Progenitor cell of endocrine pancreas (in vitro differentiated cells): ENCODE results near the gene GFRA1. TPM values are rescaled to one million over a fixed set of nuclear protein-coding genes. Genes with fewer than 3 reads are reported as not detected.
"Not testable (repeated sequence)": the region's sequence is repeated elsewhere in the genome, so short reads cannot be mapped to it uniquely, and the experiment has no call there.

Experiments
- DNase-seq: peaks from one replicate; pipeline ENCODE4 v3.0.0; 2021; ENCODE audit warnings: low spot score; ENCODE audit not compliant: unreplicated experiment
- H3K27ac Mint-ChIP-seq: 2 replicates; pipeline ENCODE4 v1.8.0; 2021; ENCODE audit warnings: mild to moderate bottlenecking, moderate library complexity, mixed read lengths
- H3K27me3 Mint-ChIP-seq: 2 replicates; pipeline ENCODE4 v1.8.0; 2021; ENCODE audit warnings: mixed read lengths
- H3K36me3 Mint-ChIP-seq: 2 replicates; pipeline ENCODE4 v1.8.0; 2022; ENCODE audit warnings: mixed read lengths; ENCODE audit not compliant: insufficient read depth
- H3K4me1 Mint-ChIP-seq: 2 replicates; pipeline ENCODE4 v1.8.0; 2021; ENCODE audit warnings: low read depth, mixed read lengths
- H3K4me3 Mint-ChIP-seq: 2 replicates; pipeline ENCODE4 v1.8.0; 2021; ENCODE audit warnings: low read depth, mild to moderate bottlenecking, moderate library complexity, mixed read lengths
- H3K9me3 Mint-ChIP-seq: 2 replicates; pipeline ENCODE4 v1.8.0; 2021; ENCODE audit warnings: low read depth, mixed read lengths
- total RNA-seq: library from RNA; stranded (reverse); gene quantifications from 2 replicates; pipeline ENCODE4 v1.2.1, GENCODE V29; 2021
- TF ChIP-seq, protein P1 (sequence below): fragments of 200-600 bp; sonication (generic); IDR thresholded peaks from one replicate; pipeline ENCODE4 v1.5.0; 2021; ENCODE audit warnings: antibody characterized with exemption, mild to moderate bottlenecking; ENCODE audit not compliant: unreplicated experiment

The GFRA1 gene
- total RNA-seq, 1 donor from 2014 or later: 8.7 TPM

DNA sequence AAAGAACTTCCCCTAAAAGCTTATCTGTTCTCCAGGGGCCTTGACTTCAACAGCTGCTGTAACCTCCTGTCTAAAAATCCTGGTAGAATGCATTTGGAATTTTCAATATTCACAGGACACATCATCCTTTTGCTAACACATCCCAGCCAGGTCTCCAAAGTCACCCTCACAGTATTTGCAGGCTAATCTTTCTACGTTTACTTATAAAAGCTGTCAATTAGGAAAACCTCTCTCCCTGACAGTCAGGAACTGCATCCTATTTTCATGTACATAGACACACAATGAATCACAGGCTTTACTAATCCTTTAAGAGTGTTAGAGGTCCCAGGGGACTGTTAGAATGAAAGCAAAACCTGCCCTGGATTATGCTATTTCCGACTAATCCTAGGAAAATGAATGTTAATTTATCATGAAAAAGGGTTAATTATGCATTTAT lies 102.2 kb downstream of the GFRA1 start:
- Mint-ChIP-seq H3K4me1 (no peaks in the 10 kb centered on the region), H3K4me3 (no peak overlapping the region), H3K27me3 (no peaks in the 10 kb centered on the region), H3K9me3 (peaks cover 9% of the 10 kb centered on the region), H3K36me3 (no peaks in the 10 kb centered on the region), H3K27ac (no peak overlapping the region)
- TF ChIP-seq, protein P1, sequence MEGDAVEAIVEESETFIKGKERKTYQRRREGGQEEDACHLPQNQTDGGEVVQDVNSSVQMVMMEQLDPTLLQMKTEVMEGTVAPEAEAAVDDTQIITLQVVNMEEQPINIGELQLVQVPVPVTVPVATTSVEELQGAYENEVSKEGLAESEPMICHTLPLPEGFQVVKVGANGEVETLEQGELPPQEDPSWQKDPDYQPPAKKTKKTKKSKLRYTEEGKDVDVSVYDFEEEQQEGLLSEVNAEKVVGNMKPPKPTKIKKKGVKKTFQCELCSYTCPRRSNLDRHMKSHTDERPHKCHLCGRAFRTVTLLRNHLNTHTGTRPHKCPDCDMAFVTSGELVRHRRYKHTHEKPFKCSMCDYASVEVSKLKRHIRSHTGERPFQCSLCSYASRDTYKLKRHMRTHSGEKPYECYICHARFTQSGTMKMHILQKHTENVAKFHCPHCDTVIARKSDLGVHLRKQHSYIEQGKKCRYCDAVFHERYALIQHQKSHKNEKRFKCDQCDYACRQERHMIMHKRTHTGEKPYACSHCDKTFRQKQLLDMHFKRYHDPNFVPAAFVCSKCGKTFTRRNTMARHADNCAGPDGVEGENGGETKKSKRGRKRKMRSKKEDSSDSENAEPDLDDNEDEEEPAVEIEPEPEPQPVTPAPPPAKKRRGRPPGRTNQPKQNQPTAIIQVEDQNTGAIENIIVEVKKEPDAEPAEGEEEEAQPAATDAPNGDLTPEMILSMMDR: no peak
- DNase-seq: no peak

DNA sequence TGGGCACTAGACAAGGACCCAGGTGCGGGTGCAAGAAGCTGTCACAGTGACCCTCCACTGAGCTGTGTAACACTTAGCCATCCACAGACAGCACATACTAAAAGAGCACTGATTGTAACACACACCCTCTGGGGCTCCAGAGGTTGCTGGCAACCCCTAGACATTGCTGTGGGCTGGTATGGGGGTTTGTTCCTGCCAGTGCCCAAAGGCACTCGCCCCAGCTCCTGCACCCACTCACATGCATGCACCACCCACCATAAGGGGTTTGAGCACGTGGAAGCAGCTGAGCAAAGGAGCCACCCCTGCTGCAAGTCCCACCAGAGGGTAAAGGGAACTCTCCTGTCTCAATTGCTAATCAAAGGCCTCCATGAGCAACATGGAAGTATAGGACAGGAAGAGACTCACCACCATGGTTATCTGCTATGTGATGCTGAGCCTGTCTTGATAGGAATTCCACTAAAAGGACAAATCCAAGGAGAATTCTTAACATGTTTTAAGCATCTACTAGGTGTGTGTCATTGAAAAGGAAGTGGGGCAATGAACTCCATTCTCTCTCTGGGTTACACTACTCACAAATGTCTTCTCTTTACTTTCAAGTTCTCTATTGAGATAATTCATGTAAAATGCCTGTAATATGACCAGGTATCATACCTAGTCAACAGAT lies 103.1 kb downstream of the GFRA1 start:
- no peak for DNase-seq
- TF ChIP-seq, protein P1: no peak
- Mint-ChIP-seq H3K27me3 (no peaks in the 10 kb centered on the region), H3K9me3 (peaks cover 9% of the 10 kb centered on the region), H3K36me3 (no peaks in the 10 kb centered on the region), H3K4me1 (no peaks in the 10 kb centered on the region), H3K4me3 (no peak overlapping the region), H3K27ac (no peak overlapping the region)

DNA sequence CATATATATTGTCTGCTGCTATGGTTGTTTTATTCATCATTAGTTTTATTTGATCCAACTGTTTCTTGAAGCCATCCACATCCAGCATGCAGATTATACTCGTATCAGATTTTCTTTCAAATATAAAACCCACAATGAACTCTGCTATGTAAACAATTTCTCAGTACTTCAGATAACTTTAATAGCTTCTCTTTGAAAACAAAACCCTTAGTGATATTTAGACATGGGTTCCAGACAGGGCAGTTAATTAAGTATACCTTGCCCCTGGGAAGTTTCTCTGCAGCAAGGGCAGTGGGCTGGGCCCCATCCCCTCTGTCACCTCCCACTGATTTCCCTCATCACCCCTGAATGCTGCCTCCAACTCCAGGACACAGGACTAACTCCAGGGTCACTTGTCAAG lies 104.3 kb downstream of the GFRA1 start:
- no peaks in the 10 kb centered on the region for H3K27me3 Mint-ChIP-seq
- no peak overlapping the region for H3K4me3 Mint-ChIP-seq
- H3K9me3 Mint-ChIP-seq: peaks cover 9% of the 10 kb centered on the region
- H3K4me1 Mint-ChIP-seq: no peaks in the 10 kb centered on the region
- TF ChIP-seq, protein P1: no peak
- no peaks in the 10 kb centered on the region for H3K36me3 Mint-ChIP-seq
- DNase-seq: no peak
- H3K27ac Mint-ChIP-seq: no peak overlapping the region

DNA sequence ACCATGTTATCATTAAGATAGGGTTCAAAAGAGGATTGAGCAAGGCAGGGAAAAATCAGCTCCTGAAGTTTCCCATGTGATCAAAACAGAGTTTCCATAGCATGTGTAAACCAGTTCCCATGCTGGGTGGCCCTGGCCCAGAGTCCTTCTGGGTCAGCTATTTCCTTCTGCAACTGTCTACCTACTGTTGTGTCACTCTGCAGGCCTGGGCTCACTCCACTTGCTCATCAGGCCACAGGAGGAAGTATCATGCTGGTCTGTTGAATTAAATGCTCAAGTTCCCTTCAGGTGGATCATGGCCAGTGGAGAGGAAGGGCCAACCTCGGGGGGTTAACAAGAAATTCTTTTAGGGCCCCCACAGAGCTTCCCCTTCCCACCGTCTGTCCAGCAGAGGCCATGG lies 104.7 kb downstream of the GFRA1 start:
- H3K4me3 Mint-ChIP-seq: no peak overlapping the region
- TF ChIP-seq, protein P1: no peak
- peaks cover 9% of the 10 kb centered on the region for H3K9me3 Mint-ChIP-seq
- no peaks in the 10 kb centered on the region for H3K36me3 Mint-ChIP-seq
- no peak for DNase-seq
- H3K4me1 Mint-ChIP-seq: no peaks in the 10 kb centered on the region
- no peak overlapping the region for H3K27ac Mint-ChIP-seq
- no peaks in the 10 kb centered on the region for H3K27me3 Mint-ChIP-seq

DNA sequence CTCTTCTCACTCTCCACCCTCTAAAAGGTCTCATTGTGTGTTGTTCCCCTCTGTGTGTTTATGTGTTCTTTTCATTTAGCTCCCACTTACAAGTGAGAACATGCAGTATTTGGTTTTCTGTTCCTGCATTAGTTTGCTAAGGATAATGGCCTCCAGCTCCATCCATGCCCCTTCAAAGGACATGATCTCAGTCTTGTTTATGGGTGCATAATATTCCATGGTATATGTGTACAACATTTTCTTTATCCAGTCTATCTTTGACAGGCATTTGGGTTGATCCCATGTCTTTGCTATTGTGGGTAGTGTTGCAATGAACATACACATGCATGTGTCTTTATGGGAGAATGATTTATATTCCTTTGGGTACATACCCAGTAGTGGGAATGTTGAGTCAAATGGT lies 107.1 kb downstream of the GFRA1 start:
- H3K4me1 Mint-ChIP-seq, H3K27me3 Mint-ChIP-seq, H3K36me3 Mint-ChIP-seq, DNase-seq, H3K4me3 Mint-ChIP-seq, H3K27ac Mint-ChIP-seq, H3K9me3 Mint-ChIP-seq: not testable (repeated sequence)

DNA sequence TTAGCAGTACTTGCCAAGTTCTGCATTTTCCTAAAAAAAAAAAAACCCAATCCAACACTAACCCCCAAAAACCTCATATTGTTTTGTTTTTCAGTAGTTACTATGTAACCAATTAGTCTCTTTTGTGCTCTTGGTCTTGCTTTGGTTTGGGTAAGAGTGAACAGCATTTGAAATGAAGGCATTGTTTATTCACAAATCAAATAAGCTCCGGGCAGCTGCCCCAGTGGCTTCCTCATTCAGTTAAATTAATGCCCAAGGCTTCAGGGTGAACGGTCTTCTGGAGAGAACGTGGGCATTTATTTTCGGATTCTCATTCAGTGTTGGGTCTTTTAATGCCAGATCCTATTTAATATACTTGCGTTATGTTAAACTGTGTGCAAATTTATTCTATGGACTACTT lies 108.7 kb downstream of the GFRA1 start:
- H3K9me3 Mint-ChIP-seq: peaks cover 9% of the 10 kb centered on the region
- H3K36me3 Mint-ChIP-seq: no peaks in the 10 kb centered on the region
- H3K27ac Mint-ChIP-seq: no peak overlapping the region
- TF ChIP-seq, protein P1: no peak
- H3K4me3 Mint-ChIP-seq: no peak overlapping the region
- DNase-seq: no peak
- no peaks in the 10 kb centered on the region for H3K4me1 Mint-ChIP-seq
- no peaks in the 10 kb centered on the region for H3K27me3 Mint-ChIP-seq
